OCI-LY7 (cell line): Measurements from ENCODE around the gene CELF2. TPM values are rescaled to one million over a fixed set of nuclear protein-coding genes. Genes with fewer than 3 reads are reported as not detected.

Experiments used
- BruUV-seq: library from RNA; stranded (reverse); fragments of 400-500 nt; replicated peaks from 2 replicates; lab custom pipeline; 2021; lab: Mats Ljungman, UMichigan
- CTCF ChIA-PET: fragments of 300-600 bp; sonication (Branson Sonifier 250); formaldehyde crosslinking; loops from one replicate; lab custom pipeline; 2022; ENCODE audit warnings: antibody characterized with exemption; ENCODE audit not compliant: unreplicated experiment; lab: Charles Lee
- POLR2A ChIA-PET: fragments of 300-600 bp; sonication (Branson Sonifier 250); formaldehyde crosslinking; loops from one replicate; lab custom pipeline; 2022; ENCODE audit warnings: antibody characterized with exemption; lab: Charles Lee
- DNase-seq: peaks from one replicate; pipeline ENCODE4 v3.0.0-alpha.2; 2015; ENCODE audit warnings: low spot score
- H2AFZ ChIP-seq: fragments of 200-600 bp; sonication (generic), shearing (Covaris generic); 2 replicates; pipeline ENCODE4 v1.6.1; 2014; ENCODE audit warnings: mild to moderate bottlenecking, antibody characterized with exemption, low read length, moderate library complexity
- H3K27ac ChIP-seq: fragments of 200-600 bp; sonication (generic); 2 replicates; pipeline ENCODE4 v1.5.1; 2014; ENCODE audit warnings: mixed run types, low read depth, mild to moderate bottlenecking, moderate library complexity, low read length, inconsistent platforms; ENCODE audit not compliant: poor library complexity, severe bottlenecking
- H3K36me3 ChIP-seq: fragments of 200-600 bp; sonication (generic); 2 replicates; pipeline ENCODE4 v1.6.1; 2014; ENCODE audit warnings: mild to moderate bottlenecking, antibody characterized with exemption, low read length, moderate library complexity, mixed read lengths; ENCODE audit not compliant: insufficient read depth
- H3K4me1 ChIP-seq: fragments of 200-600 bp; sonication (generic); 2 replicates; pipeline ENCODE4 v1.5.1; 2014; ENCODE audit warnings: mild to moderate bottlenecking, low read length; ENCODE audit not compliant: insufficient read depth, poor library complexity, severe bottlenecking
- H3K4me2 ChIP-seq: fragments of 200-600 bp; sonication (generic); 2 replicates; pipeline ENCODE4 v1.6.1; 2014; ENCODE audit warnings: mild to moderate bottlenecking, low read length
- H3K4me3 ChIP-seq: fragments of 200-600 bp; sonication (generic); 2 replicates; pipeline ENCODE4 v1.5.1; 2014; ENCODE audit warnings: mild to moderate bottlenecking, low read depth, low read length; ENCODE audit not compliant: poor library complexity, severe bottlenecking
- H3K79me2 ChIP-seq: fragments of 200-600 bp; sonication (generic); 2 replicates; pipeline ENCODE4 v1.6.1; 2016; ENCODE audit warnings: low read depth, mild to moderate bottlenecking, low read length, moderate library complexity, mixed read lengths; ENCODE audit not compliant: insufficient read depth
- H3K9me2 ChIP-seq: fragments of 200-600 bp; sonication (generic); 2 replicates; pipeline ENCODE4 v1.6.1; 2016; ENCODE audit warnings: mild to moderate bottlenecking, low read length, mixed read lengths; ENCODE audit not compliant: insufficient read depth
- H3K9me3 ChIP-seq: fragments of 200-600 bp; sonication (generic); 2 replicates; pipeline ENCODE4 v1.6.1; 2014; ENCODE audit warnings: mild to moderate bottlenecking, mixed run types, low read length, mixed read lengths
- H4K20me1 ChIP-seq: fragments of 200-600 bp; sonication (generic); 2 replicates; pipeline ENCODE4 v1.6.1; 2014; ENCODE audit warnings: mild to moderate bottlenecking, antibody characterized with exemption, low read length, moderate library complexity, mixed read lengths; ENCODE audit not compliant: insufficient read depth
- EZH2phosphoT487 ChIP-seq: fragments of 200-600 bp; sonication (generic); IDR thresholded peaks from 2 replicates; pipeline ENCODE4 v1.6.1; 2018; ENCODE audit warnings: low read depth, borderline replicate concordance, mild to moderate bottlenecking, mixed run types, antibody characterized with exemption, low read length, moderate library complexity, mixed read lengths
- intact Hi-C: fragments of 100-400 bp; cut with micrococcal nuclease; formaldehyde crosslinking; loops from one replicate; pipeline ENCODE4 v1.10.0; 2022; ENCODE audit not compliant: unreplicated experiment
- total RNA-seq, 2 experiments: library from RNA; depleted of rRNA in 1 of 2; stranded (reverse); fragments of >200 nt in 1 of 2; shearing (Covaris generic) in 1 of 2; gene quantifications; 2 replicates each; pipeline ENCODE4 v1.2.3, GENCODE V29; 2014 to 2022
- TF ChIP-seq, protein P1 (sequence below): fragments of 200-600 bp; sonication (generic); conservative IDR thresholded peaks from 2 replicates; pipeline ENCODE4 v1.5.1; 2014; ENCODE audit warnings: mild to moderate bottlenecking, antibody characterized with exemption, low read length, moderate library complexity, mixed read lengths

The CELF2 gene
- total RNA-seq, 2 experiments from 2014 or later, result 5.4 to 19.1 TPM

- no peaks in the 10 kb centered on the region for H3K36me3 ChIP-seq
- H3K79me2 ChIP-seq, result no peaks in the 10 kb centered on the region
- no peaks in the 10 kb centered on the region for H3K9me3 ChIP-seq
- TF ChIP-seq, protein P1, sequence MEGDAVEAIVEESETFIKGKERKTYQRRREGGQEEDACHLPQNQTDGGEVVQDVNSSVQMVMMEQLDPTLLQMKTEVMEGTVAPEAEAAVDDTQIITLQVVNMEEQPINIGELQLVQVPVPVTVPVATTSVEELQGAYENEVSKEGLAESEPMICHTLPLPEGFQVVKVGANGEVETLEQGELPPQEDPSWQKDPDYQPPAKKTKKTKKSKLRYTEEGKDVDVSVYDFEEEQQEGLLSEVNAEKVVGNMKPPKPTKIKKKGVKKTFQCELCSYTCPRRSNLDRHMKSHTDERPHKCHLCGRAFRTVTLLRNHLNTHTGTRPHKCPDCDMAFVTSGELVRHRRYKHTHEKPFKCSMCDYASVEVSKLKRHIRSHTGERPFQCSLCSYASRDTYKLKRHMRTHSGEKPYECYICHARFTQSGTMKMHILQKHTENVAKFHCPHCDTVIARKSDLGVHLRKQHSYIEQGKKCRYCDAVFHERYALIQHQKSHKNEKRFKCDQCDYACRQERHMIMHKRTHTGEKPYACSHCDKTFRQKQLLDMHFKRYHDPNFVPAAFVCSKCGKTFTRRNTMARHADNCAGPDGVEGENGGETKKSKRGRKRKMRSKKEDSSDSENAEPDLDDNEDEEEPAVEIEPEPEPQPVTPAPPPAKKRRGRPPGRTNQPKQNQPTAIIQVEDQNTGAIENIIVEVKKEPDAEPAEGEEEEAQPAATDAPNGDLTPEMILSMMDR, result no peak
- no peak for TF ChIP-seq EZH2phosphoT487
- DNase-seq, result no peak
- H3K4me1 ChIP-seq, result no peaks in the 10 kb centered on the region
- no peak overlapping the region for H3K4me2 ChIP-seq
- intact Hi-C loops, result no loop called here
- no peak overlapping the region for H2AFZ ChIP-seq
- H3K4me3 ChIP-seq, result no peak overlapping the region
- BruUV-seq, result no TSS peak
- H4K20me1 ChIP-seq, result no peaks in the 10 kb centered on the region
- no peak overlapping the region for H3K27ac ChIP-seq
- POLR2A ChIA-PET, result no interaction called here
- CTCF ChIA-PET, result no interaction called here
- H3K9me2 ChIP-seq, result no peaks in the 10 kb centered on the region
Measured at GRCh38 chr10:11288302-11288701, 270.6 kb downstream of the CELF2 start.

DNA sequence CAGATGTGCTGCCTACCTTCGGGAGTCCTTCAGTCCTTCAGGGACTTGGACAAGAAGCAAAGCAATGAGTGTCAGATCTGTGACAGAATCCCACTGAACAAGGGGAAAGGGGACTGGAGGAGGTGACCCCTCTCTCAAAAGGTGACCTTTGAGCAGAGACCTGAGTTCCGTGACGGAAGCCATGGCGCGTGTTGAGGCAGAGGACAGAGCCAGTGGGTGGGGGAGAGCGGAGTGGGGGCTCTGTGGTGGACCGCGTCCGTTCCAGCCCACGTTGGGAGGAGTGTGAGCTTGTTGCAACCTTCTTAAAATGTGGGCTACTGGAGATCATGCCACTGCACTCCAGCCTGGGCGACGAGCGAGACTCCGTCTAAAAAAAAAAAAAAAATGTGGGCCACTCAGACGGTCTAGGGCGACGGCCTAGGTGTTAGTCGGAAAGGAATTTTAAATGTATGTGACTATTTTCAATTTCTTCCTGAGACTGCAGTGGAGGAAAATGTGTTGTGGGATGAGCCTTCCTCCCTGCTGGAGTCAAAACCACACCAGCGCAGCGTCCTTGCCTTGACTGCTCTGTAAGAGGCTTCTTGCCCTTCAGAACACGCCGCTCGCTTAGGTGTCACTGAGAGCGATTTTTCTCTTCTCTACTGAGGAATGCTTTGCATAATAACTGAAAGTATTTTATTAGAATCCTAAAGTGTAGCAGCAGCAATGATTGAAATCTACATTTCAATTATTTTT lies 272.7 kb downstream of the CELF2 start:
- H3K36me3 ChIP-seq, result no peaks in the 10 kb centered on the region

More for the DNA sequence above, 272.7 kb downstream of the CELF2 start:
- Histone ChIP-seq H3K4me1 (no peaks in the 10 kb centered on the region), H3K9me3 (no peaks in the 10 kb centered on the region), H3K9me2 (no peaks in the 10 kb centered on the region), H3K4me3 (no peak overlapping the region), H3K79me2 (no peaks in the 10 kb centered on the region), H3K4me2 (no peak overlapping the region), H2AFZ (no peak overlapping the region), H4K20me1 (no peaks in the 10 kb centered on the region), H3K27ac (no peak overlapping the region)
- intact Hi-C loops, result no loop called here
- TF ChIP-seq EZH2phosphoT487, result no peak
- TF ChIP-seq, protein P1, result no peak
- no peak for DNase-seq
- ChIA-PET CTCF (no interaction called here), POLR2A (interaction anchor here (0.9 kb wide), 1 partner anchor 30 kb away, joined by 3 read pairs; no protein-coding TSS in a partner anchor)
- no TSS peak for BruUV-seq
